HepG2 (cell line): ENCODE measurements around the gene ATP9A. TPM values are rescaled to one million over a fixed set of nuclear protein-coding genes. Genes with fewer than 3 reads are reported as not detected.

Experiments
- ATAC-seq: fragments of 200-7000 bp; cut with Tn5 transposase; 3 replicates; pipeline ENCODE4 v1.9.1; 2020; ENCODE audit warnings: mild to moderate bottlenecking, moderate library complexity
- BruUV-seq: library from RNA; stranded (reverse); fragments of 400-500 nt; replicated peaks from 2 replicates; lab custom pipeline; 2021; lab: Mats Ljungman, UMichigan
- CTCF ChIA-PET: fragments of 300-600 bp; formaldehyde crosslinking; extraction: SDS; loops from one replicate; lab custom pipeline; 2021; ENCODE audit warnings: low total read pairs, inconsistent platforms, low intra/inter-chr PET ratio; lab: Yijun Ruan, JAX
- POLR2A ChIA-PET: fragments of 350-600 bp; sonication (Branson Sonifier 250); formaldehyde crosslinking; loops from one replicate; lab custom pipeline; 2020; ENCODE audit warnings: antibody characterized with exemption, inconsistent platforms; lab: Yijun Ruan, JAX
- DNase-seq: peaks from one replicate; pipeline ENCODE4 v3.0.0-alpha.2; 2015; ENCODE audit warnings: low spot score
- FAIRE-seq: peaks from 3 replicates; lab custom pipeline; 2011; peaks lifted over from hg19 to GRCh38; lab: Jason Lieb, UNC
- H2AFZ ChIP-seq: one replicate; pipeline ENCODE4 v1.6.1; 2011; ENCODE audit warnings: low read length, inconsistent platforms
- H3K27ac ChIP-seq: fragments of 300-600 bp; 3 replicates; pipeline ENCODE4 v1.8.0; 2011; ENCODE audit warnings: mixed run types, mild to moderate bottlenecking, mixed read lengths, low read length, inconsistent platforms; ENCODE audit not compliant: insufficient read depth; ENCODE audit errors: extremely low read length
- H3K27me3 ChIP-seq, 2 experiments: fragments of 200-600 bp in 1 of 2; 2 replicates in 1 of 2; 3 replicates in 1 of 2; pipeline versions ENCODE4 v1.6.0 to v1.8.0; 2011; ENCODE audit warnings: low read length in 2 of 2, mild to moderate bottlenecking in 2 of 2, moderate library complexity in 2 of 2, inconsistent platforms in 1 of 2; ENCODE audit not compliant: insufficient read depth in 2 of 2, control insufficient read depth in 1 of 2
- H3K36me3 ChIP-seq, 2 experiments: fragments of 200-600 bp in 1 of 2; replicated peaks in 1 of 2; 2 replicates in 1 of 2; 3 replicates in 1 of 2; pipeline versions ENCODE4 v1.5.1 to v1.8.0; 2011; ENCODE audit warnings: low read length in 2 of 2, inconsistent platforms in 1 of 2; ENCODE audit not compliant: insufficient read depth in 2 of 2, control insufficient read depth in 1 of 2
- H3K4me1 ChIP-seq: 2 replicates; pipeline ENCODE4 v1.5.1; 2012; ENCODE audit warnings: low read length, inconsistent platforms; ENCODE audit not compliant: insufficient read depth
- H3K4me2 ChIP-seq: 2 replicates; pipeline ENCODE4 v1.6.0; 2011; ENCODE audit warnings: low read depth, low read length, inconsistent platforms
- H3K4me3 ChIP-seq, 3 experiments: fragments of 200-600 bp in 1 of 3; sonication (generic), shearing (Covaris generic) in 1 of 3; replicated peaks in 1 of 3; 2 replicates each; pipeline ENCODE4 v1.5.1; 2011 to 2016; ENCODE audit warnings: low read length in 3 of 3, inconsistent platforms in 2 of 3, low read depth in 2 of 3, mild to moderate bottlenecking in 2 of 3, control low read depth in 1 of 3, mixed read lengths in 1 of 3; ENCODE audit not compliant: insufficient read depth in 1 of 3
- H3K79me2 ChIP-seq: one replicate; pipeline ENCODE4 v1.6.1; 2011; ENCODE audit warnings: low read length, inconsistent platforms; ENCODE audit not compliant: insufficient read depth
- H3K9ac ChIP-seq: 2 replicates; pipeline ENCODE4 v1.6.0; 2011; ENCODE audit warnings: mild to moderate bottlenecking, low read depth, low read length, inconsistent platforms; ENCODE audit not compliant: insufficient read depth
- H3K9me3 ChIP-seq: 2 replicates; pipeline ENCODE4 v1.5.1; 2012; ENCODE audit warnings: mild to moderate bottlenecking, low read length
- H4K20me1 ChIP-seq: 2 replicates; pipeline ENCODE4 v1.6.0; 2011; ENCODE audit warnings: inconsistent platforms, mild to moderate bottlenecking, low read length, moderate library complexity; ENCODE audit not compliant: insufficient read depth
- GATAD2A ChIP-seq: IDR thresholded peaks from 2 replicates; pipeline ENCODE4 v1.6.1; 2016
- PTBP1 ChIP-seq: fragments of 200-400 bp; formaldehyde crosslinking; IDR thresholded peaks from 2 replicates; pipeline ENCODE4 v1.6.1; 2018; ENCODE audit warnings: low read length, low read depth; ENCODE audit not compliant: poor library complexity, severe bottlenecking
- RNF2 ChIP-seq: fragments of 450-650 bp; conservative IDR thresholded peaks from 2 replicates; pipeline ENCODE4 v1.6.1; 2016; ENCODE audit warnings: low read depth
- ZNF138 ChIP-seq: sonication (generic); formaldehyde crosslinking; IDR thresholded peaks from 2 replicates; pipeline ENCODE4 v1.5.0; 2020; ENCODE audit warnings: mild to moderate bottlenecking, low read depth, missing genetic modification reagents
- ZNF543 ChIP-seq: sonication (generic); formaldehyde crosslinking; IDR thresholded peaks from 2 replicates; pipeline ENCODE4 v1.4.0; 2020; ENCODE audit warnings: mild to moderate bottlenecking, missing genetic modification reagents
- ZNF687 ChIP-seq: sonication (generic); formaldehyde crosslinking; IDR thresholded peaks from 2 replicates; pipeline ENCODE4 v1.5.1; 2020; ENCODE audit warnings: mild to moderate bottlenecking, missing genetic modification reagents, moderate library complexity
- ZNF766 ChIP-seq: sonication (generic); formaldehyde crosslinking; IDR thresholded peaks from 2 replicates; pipeline ENCODE4 v1.5.0; 2020; ENCODE audit warnings: missing genetic modification reagents, borderline replicate concordance
- ZNF891 ChIP-seq: sonication (generic); formaldehyde crosslinking; IDR thresholded peaks from 2 replicates; pipeline ENCODE4 v1.5.0; 2020; ENCODE audit warnings: mild to moderate bottlenecking, missing genetic modification reagents
- WGBS: methylation state at CpG from one replicate; pipeline ENCODE4 v1.1.6; 2017; ENCODE audit warnings: low lambda C conversion rate; 5-methylcytosine and 5-hydroxymethylcytosine counted together
- in situ Hi-C: cut with HindIII; loops from 2 replicates; pipeline ENCODE4 v1.10.0; 2017; ENCODE audit warnings: low pct_unique_long_range_greater_than_20kb; ENCODE audit not compliant: extremely low pct_ligation_motif_present
- intact Hi-C: fragments of 100-400 bp; cut with micrococcal nuclease; formaldehyde crosslinking; loops from one replicate; pipeline ENCODE4 v1.10.0; 2022; ENCODE audit not compliant: unreplicated experiment
- polyA plus RNA-seq, 8 experiments: library from polyadenylated mRNA; depleted of rRNA in 3 of 8; stranded (reverse) in 7 of 8; unstranded in 1 of 8; fragments of >200 nt; fragmentation: Illumina TruSeq in 4 of 8; extraction: Trizol in 4 of 8; gene quantifications; 2 replicates each; pipeline versions ENCODE4 v1.2.1 to v1.2.3, GENCODE V29; 2011 to 2016; ENCODE audit warnings: low read depth in 4 of 8, missing spikeins in 1 of 8, mixed read lengths in 1 of 8; ENCODE audit not compliant: insufficient read depth in 1 of 8
- total RNA-seq, 5 experiments: library from RNA; depleted of rRNA; stranded (reverse); fragments of >200 nt; fragmentation: Illumina TruSeq; extraction: Trizol; gene quantifications; 2 replicates each; pipeline ENCODE4 v1.2.3, GENCODE V29; 2016; ENCODE audit warnings: low read depth in 1 of 5
- TF ChIP-seq, protein P1 (sequence below): sonication (generic); formaldehyde crosslinking; IDR thresholded peaks from 2 replicates; pipeline ENCODE4 v1.5.0; 2020; ENCODE audit warnings: missing genetic modification reagents
- TF ChIP-seq, protein P2 (sequence below): sonication (generic); formaldehyde crosslinking; IDR thresholded peaks from 2 replicates; pipeline ENCODE4 v1.5.0; 2020; ENCODE audit warnings: mild to moderate bottlenecking, missing genetic modification reagents, borderline replicate concordance

The ATP9A gene
- total and polyA plus RNA-seq, 2 of the 13 experiments (the other 11 are each of a cell fraction or from before 2014, with no cell fraction given): 11.8 to 18.5 TPM

DNA sequence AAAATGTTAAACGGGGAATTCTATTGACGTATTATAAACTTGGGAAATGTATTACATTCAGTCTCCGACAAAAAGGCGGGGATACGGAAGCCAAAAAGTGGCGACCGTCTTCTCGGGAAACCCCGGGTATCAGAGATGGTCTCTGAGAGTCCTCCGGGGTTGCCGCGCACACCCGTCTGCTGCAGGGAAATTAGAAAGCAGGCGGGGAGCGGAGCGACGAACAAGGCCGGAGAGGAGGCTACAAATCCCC lies 32.6 kb upstream of the ATP9A start:
- in situ Hi-C loops: loop anchor here (5.0 kb wide), 1 partner anchor 282 kb away; no protein-coding TSS in a partner anchor
- Histone ChIP-seq H3K36me3 (no peaks in the 10 kb centered on the region), H3K9ac (peak overlapping the region; percentile 65), H4K20me1 (no peaks in the 10 kb centered on the region), H3K27me3 (peaks cover 2 to 49% of the 10 kb centered on the region in 2 experiments; a peak in 3 of 5 replicates), H2AFZ (peak overlapping the region; percentile 48), H3K4me2 (peak overlapping the region; percentile 99), H3K79me2 (no peaks in the 10 kb centered on the region), H3K9me3 (no peaks in the 10 kb centered on the region), H3K4me1 (peaks cover 50% of the 10 kb centered on the region), H3K4me3 (peak overlapping the region; percentile 55 to 78 (median 60)), H3K27ac (no peak overlapping the region)
- CTCF ChIA-PET: interaction anchor here (0.8 to 2.4 kb wide), 4 partner anchors 29 to 283 kb away, joined by 3 to 18 read pairs (median 6); no protein-coding TSS in a partner anchor
- WGBS: 7% methylated on average over 18 of the region's 18 CpGs
- BruUV-seq: no TSS peak
- POLR2A ChIA-PET: no interaction called here
- FAIRE-seq: no peak
- intact Hi-C loops: loop anchor here (1.0 to 2.0 kb wide), 2 partner anchors 166 to 283 kb away; no protein-coding TSS in a partner anchor
- 0 out of 2 replicates have a peak, but pooled peaks have one; percentile 6 for TF ChIP-seq RNF2
- no peak for TF ChIP-seq ZNF891 (CRISPR knock-in tag)
- TF ChIP-seq ZNF138: 0 out of 2 replicates have a peak, but pooled peaks have one; percentile 5
- no peak for TF ChIP-seq GATAD2A (CRISPR knock-in tag)
- no peak for TF ChIP-seq PTBP1
- peak; percentile 3; the same call in 1 of the 2 replicates for TF ChIP-seq ZNF687 (CRISPR knock-in tag)
- TF ChIP-seq ZNF543 (CRISPR knock-in tag): 0 out of 2 replicates have a peak, but pooled peaks have one; percentile 20
- TF ChIP-seq, protein P1, sequence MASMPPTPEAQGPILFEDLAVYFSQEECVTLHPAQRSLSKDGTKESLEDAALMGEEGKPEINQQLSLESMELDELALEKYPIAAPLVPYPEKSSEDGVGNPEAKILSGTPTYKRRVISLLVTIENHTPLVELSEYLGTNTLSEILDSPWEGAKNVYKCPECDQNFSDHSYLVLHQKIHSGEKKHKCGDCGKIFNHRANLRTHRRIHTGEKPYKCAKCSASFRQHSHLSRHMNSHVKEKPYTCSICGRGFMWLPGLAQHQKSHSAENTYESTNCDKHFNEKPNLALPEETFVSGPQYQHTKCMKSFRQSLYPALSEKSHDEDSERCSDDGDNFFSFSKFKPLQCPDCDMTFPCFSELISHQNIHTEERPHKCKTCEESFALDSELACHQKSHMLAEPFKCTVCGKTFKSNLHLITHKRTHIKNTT (CRISPR knock-in tag): 0 out of 2 replicates have a peak, but pooled peaks have one; percentile 8
- TF ChIP-seq, protein P2, sequence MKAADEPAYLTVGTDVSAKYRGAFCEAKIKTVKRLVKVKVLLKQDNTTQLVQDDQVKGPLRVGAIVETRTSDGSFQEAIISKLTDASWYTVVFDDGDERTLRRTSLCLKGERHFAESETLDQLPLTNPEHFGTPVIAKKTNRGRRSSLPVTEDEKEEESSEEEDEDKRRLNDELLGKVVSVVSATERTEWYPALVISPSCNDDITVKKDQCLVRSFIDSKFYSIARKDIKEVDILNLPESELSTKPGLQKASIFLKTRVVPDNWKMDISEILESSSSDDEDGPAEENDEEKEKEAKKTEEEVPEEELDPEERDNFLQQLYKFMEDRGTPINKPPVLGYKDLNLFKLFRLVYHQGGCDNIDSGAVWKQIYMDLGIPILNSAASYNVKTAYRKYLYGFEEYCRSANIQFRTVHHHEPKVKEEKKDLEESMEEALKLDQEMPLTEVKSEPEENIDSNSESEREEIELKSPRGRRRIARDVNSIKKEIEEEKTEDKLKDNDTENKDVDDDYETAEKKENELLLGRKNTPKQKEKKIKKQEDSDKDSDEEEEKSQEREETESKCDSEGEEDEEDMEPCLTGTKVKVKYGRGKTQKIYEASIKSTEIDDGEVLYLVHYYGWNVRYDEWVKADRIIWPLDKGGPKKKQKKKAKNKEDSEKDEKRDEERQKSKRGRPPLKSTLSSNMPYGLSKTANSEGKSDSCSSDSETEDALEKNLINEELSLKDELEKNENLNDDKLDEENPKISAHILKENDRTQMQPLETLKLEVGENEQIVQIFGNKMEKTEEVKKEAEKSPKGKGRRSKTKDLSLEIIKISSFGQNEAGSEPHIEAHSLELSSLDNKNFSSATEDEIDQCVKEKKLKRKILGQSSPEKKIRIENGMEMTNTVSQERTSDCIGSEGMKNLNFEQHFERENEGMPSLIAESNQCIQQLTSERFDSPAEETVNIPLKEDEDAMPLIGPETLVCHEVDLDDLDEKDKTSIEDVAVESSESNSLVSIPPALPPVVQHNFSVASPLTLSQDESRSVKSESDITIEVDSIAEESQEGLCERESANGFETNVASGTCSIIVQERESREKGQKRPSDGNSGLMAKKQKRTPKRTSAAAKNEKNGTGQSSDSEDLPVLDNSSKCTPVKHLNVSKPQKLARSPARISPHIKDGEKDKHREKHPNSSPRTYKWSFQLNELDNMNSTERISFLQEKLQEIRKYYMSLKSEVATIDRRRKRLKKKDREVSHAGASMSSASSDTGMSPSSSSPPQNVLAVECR: 0 out of 2 replicates have a peak, but pooled peaks have one; percentile 9
- no peak for TF ChIP-seq ZNF766 (CRISPR knock-in tag)
- no peak for DNase-seq
- peak; percentile 9; the same call in 2 of the 3 replicates for ATAC-seq
